Raji (cell line): ENCODE results near the gene SHMT1.

Experiments used
- POLR2A ChIP-seq: IDR thresholded peaks from 2 replicates; pipeline ENCODE4 v1.6.1; 2011; ENCODE audit warnings: low read depth, low read length, control low read depth; ENCODE audit not compliant: insufficient read depth

The SHMT1 gene

DNA sequence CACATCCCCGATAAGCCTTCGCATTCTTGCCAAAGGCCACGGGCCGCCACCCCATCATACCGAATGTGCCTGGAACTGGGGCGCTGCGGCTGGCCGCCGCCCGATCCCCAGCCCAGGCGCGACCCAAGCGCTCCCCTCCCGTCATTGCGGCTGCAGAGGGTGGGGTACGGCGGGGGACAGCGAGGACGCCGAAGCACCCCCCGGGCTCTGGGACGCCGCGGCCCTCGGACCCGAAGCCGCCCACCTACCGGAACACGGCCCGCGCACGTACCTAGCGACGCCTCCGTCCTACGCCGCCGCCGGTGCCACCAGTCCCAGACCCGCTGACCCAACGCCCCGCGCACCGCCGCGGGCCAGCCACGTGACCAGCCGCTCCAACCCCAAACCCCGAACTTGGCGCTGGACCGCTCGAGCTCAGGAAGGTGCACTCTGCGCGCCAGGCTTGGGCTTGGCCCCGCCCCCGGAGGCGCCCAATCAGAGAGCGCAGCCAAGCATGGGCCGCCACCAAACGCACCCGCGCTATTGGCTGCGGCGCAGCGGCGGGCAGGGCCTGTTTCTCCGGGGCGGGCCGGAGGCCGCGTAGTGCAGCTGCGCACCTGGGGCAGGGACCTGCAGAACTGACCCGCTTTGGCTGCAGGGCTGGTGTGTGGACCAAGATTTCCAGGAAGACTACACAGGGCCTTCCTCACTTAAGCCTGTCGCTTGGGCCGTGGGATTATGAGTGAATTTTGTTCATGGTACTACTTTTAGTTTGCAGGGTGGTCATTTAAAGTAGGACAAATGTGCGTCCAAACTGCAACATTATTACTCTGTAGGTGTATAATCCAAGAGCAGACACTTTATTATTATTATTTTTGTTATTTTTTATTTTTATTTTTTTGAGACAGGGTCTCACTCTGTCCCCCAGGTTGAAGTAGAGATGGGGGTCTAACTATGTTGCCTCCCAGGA is at the start of gene SHMT1:
Gene SHMT1, minus strand, starts transcription at position 450 of the 949 bp plus-strand sequence. CDS start 7,569 bp downstream, outside the sequence.
- peak; percentile 97 for TF ChIP-seq POLR2A

- 0 out of 2 replicates have a peak, but pooled peaks have one; percentile 13 for TF ChIP-seq POLR2A
Observed at GRCh38 chr17:18403604-18404003, 40.3 kb upstream of the SHMT1 start.

DNA sequence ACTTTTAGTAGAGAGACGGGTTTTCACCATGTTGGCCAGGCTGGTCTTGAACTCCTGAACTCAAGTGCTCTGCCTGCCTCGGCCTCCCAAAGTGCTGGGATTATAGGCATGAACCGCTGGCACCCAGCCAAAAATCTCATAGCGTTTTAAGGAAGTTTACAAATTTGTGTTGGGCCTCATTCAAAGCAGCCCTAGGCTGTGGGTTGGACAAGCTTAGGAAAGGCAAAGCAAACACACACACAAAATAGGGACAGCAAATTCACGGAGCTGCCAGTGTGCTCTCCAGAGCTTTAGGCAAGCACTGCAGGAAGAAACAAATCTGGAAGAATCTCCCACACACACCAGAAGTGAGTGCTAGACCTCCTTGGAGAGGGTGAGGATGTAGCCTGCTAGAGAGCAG is 39.8 kb upstream of the SHMT1 start:
- TF ChIP-seq POLR2A, result 0 out of 2 replicates have a peak, but pooled peaks have one; percentile 18

DNA sequence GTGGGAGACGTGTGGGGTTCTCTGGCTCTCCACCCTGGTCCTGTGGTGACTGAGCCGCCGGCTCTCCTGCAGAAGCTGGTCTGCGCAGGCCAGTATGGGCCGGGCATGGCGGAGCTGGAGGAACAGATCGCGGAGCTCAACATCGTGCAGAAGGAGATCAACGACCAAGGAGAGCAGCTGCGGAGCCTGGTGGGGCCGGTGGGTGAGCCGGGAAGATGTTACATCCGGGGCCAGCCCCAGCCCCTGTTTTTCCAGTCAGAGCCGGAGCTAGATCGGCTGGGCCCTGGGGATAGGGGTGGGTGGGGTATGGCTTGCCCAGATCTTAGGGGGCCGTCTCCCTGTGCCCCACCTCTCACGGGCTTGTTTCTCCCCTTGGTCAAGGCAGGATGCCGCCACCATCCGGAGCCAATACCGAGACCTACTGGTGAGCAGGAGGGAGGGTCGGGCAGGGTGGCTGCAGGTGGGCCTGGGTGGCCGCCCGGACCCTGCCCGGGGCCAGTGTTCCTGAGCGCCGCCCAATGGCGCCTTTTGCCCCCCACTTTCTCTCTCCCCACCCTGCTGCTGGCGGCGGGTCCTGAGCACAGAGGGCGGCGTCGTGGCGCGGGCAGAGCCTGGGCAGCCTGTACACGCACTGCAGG is 19.2 kb upstream of the SHMT1 start:
- no peak for TF ChIP-seq POLR2A

- TF ChIP-seq POLR2A, result no peak
Observed at GRCh38 chr17:18381953-18382245, 18.5 kb upstream of the SHMT1 start.

DNA sequence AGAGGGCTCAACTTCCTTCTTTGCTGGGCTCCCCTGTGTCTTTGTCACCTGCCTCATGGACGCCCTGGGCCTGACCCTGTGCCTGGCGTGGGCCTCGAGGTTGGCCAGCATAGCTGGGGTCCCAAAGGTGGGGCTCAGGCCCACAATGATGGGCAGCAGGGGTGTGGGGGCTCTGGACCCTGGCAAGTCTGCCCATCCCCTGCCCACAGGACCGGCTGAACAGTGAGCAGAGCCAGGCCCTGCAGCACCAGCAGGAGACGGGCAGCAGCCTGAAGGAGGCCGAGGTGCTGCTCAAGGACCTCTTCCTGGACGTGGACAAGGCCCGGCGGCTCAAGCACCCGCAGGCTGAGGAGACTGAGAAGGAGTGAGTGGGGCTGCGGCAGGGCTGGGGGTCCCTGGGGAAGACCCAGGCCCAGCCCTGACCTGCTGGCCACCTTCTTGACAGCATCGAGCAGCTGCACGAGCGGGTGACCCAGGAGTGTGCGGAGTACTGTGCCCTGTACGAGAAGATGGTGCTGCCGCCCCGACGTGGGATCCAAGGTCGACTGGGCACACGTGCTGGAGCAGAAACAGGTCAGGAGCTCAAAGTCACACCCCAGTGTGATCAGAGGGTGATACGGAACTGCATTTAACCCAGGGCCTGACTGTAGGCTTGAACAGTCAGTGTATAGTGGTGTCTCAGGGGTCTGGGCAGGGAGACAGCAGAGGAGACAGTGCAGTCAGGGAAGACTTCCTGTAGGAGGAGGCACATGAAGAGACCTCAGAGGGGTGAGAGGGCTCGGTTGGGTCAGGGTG is 18.0 kb upstream of the SHMT1 start:
- TF ChIP-seq POLR2A, result no peak

DNA sequence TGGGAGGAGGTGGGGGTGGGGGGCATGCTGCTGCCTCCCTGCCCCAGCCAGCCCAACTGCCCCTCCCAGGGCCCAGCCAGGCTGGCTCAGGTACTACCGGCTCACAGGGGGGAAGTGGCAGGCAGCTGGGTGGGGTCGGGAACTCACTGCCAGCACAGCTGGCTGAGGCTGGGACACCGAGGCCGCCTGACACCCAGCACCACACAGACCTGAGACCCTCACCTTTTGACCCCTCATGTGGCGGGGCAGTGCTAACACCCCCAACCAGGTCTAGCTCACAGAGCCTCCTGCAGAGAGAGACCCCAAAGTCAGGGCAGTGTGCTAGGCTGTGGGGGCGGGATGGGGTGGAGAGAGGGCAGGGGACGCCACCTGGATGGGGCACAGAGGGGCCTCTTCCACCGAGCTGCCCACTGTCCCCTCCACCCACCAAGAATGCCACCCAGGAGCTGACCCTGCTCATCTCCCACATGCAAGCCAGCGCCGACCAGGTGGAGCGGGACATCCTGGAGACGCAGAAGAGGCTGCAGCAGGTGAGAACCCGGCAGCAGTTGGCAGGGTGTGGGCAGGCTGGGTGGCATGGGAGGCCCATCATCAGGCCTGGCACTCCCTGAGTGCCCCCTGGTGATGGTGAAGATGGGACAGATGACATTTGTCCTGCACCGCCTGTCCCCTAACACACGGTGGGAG is 17.3 kb upstream of the SHMT1 start:
- no peak for TF ChIP-seq POLR2A

DNA sequence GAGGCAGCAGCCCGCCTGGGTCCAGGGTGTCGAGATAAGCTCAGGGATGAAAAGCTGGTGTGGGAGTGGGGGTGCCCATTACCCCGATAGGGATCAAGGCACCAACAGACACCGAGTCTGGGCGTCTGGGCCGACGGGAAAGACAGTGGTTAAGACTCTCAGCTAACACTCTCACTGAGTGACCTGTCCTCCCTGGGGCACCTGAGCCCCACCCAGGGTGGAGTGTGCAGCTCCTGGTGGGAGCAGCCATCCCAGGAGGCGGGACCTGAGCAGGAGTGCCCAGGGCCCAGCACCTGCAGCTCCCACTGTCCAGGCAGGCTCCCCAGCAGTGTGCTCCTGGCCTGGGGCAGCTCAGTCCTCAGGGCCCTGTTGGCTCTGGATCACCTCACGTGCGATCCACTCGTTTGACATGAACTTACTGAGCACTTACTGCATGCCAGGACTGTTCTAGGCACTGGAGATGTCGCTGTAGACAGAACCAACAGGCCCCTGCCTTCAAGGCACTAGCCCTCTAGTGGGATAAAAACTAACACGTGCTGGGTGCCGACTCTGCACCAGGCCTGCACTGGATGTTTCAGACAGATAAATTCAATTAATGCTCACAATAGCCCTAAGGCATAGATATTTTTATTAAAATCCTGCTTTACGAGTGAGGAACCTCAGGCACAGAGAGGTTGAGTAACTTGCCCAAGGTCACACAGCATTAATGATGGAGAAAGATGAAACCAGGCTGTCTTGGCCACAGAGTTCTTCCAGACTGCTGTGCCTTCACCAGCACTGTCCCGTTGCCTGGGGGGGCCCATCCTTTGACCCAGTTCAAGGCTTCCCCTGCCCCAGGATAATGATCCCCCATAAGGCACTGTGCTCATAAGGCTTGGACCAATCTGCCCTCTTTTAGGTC is 16.1 kb upstream of the SHMT1 start:
- no peak for TF ChIP-seq POLR2A

DNA sequence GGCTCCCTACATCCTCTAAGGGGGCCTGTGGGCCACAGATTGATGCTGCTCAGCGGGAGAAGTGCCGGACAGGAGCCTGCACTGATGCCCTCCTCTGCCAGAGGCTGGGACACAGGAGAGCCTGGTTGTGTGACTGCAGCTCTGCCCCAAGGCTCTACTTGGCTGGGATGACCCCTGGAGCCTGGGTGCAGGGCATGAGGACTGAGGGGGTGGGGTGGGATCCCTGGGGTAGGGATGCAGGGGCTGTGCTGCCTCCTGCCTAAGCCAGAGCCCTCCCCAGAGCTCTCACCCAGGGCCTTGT is 14.8 kb upstream of the SHMT1 start:
- no peak for TF ChIP-seq POLR2A

GRCh38 chr17:18377437-18378204 is 14.3 kb upstream of the SHMT1 start, which contains the start of gene EVPLL:
Gene EVPLL, plus strand, starts transcription at chr17:18377778. Its CDS starts 3,160 bp downstream, at chr17:18380938.
- TF ChIP-seq POLR2A, result no peak

GRCh38 chr17:18374216-18374615 is 10.9 kb upstream of the SHMT1 start:
- no peak for TF ChIP-seq POLR2A

- TF ChIP-seq POLR2A, result no peak
Observed at GRCh38 chr17:18371455-18371854, 8.1 kb upstream of the SHMT1 start.

DNA sequence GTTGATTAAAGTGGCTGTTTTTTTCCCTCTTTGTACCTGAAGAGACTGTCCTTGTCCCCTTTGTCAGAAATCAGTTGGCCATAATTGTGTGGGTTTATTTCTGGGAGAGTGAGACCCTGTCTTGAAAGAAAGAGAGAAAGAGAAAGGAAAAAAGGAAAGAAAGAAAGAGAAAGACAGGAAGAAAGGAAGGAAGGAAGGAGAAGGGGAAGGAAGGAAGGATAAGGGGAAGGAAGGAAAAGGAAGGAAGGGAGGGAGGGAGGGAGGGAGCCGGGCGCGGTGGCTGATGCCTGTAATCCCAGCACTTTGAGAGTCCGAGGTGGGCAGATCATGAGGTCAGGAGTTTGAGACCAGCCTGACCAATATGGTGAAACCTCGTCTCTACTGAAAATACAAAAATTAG is 7.4 kb upstream of the SHMT1 start:
- TF ChIP-seq POLR2A, result no peak
